Measurements from ENCODE around the gene PEAK1.

GRCh38 chr15:77295446-77295845 is 124.5 kb downstream of the PEAK1 start:
- TF ChIP-seq POLR2A (IDR thresholded peaks at IDR 0.05): no peak
- TF ChIP-seq, protein P1, sequence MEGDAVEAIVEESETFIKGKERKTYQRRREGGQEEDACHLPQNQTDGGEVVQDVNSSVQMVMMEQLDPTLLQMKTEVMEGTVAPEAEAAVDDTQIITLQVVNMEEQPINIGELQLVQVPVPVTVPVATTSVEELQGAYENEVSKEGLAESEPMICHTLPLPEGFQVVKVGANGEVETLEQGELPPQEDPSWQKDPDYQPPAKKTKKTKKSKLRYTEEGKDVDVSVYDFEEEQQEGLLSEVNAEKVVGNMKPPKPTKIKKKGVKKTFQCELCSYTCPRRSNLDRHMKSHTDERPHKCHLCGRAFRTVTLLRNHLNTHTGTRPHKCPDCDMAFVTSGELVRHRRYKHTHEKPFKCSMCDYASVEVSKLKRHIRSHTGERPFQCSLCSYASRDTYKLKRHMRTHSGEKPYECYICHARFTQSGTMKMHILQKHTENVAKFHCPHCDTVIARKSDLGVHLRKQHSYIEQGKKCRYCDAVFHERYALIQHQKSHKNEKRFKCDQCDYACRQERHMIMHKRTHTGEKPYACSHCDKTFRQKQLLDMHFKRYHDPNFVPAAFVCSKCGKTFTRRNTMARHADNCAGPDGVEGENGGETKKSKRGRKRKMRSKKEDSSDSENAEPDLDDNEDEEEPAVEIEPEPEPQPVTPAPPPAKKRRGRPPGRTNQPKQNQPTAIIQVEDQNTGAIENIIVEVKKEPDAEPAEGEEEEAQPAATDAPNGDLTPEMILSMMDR (IDR thresholded peaks at IDR 0.05): no peak
